GM12878 (cell line): Measurements from ENCODE around the gene IFNA14.

Source experiments
- CREM ChIP-seq: IDR thresholded peaks from 2 replicates; pipeline ENCODE4 v1.6.1; 2014; ENCODE audit warnings: antibody characterized with exemption, low read depth
- MYC ChIP-seq: IDR thresholded peaks from 2 replicates; pipeline ENCODE4 v1.6.1; 2011; ENCODE audit warnings: mild to moderate bottlenecking, low read length, moderate library complexity, inconsistent platforms; ENCODE audit not compliant: insufficient read depth, insufficient replicate concordance, insufficient read length, severe bottlenecking
- NFIC ChIP-seq: IDR thresholded peaks from 2 replicates; pipeline ENCODE4 v1.6.1; 2012; ENCODE audit warnings: low read depth, mild to moderate bottlenecking, inconsistent platforms, low read length, moderate library complexity
- NFXL1 ChIP-seq: fragments of 450-650 bp; IDR thresholded peaks from 2 replicates; pipeline ENCODE4 v1.6.1; 2017; ENCODE audit warnings: antibody characterized with exemption, mild to moderate bottlenecking, borderline replicate concordance
- PKNOX1 ChIP-seq: fragments of 450-650 bp; IDR thresholded peaks from 2 replicates; pipeline ENCODE4 v1.6.1; 2016; ENCODE audit warnings: mild to moderate bottlenecking
- POLR2AphosphoS5 ChIP-seq: IDR thresholded peaks from 2 replicates; pipeline ENCODE4 v1.6.1; 2011; ENCODE audit warnings: mild to moderate bottlenecking, low read length, inconsistent platforms
- TAF1 ChIP-seq: IDR thresholded peaks from 2 replicates; pipeline ENCODE4 v1.6.1; 2011; ENCODE audit warnings: mild to moderate bottlenecking, low read depth, low read length, borderline replicate concordance

- TF ChIP-seq CREM (no peak), MYC (no peak), POLR2AphosphoS5 (no peak), TAF1 (no peak), PKNOX1 (no peak), NFIC (no peak), NFXL1 (no peak)
Measured at GRCh38 chr9:21266733-21267484, 27.1 kb upstream of the IFNA14 start.
